Inferior parietal cortex (tissue), 1 donor: ENCODE results near the gene OR2J1.
"Not testable (repeated sequence)": the region's sequence is repeated elsewhere in the genome, so short reads cannot be mapped to it uniquely, and the experiment has no call there.

Source experiments
- DNase-seq: peaks from one replicate; pipeline ENCODE4 v3.0.0-alpha.2; 2016; ENCODE audit errors: extremely low spot score

OR2J1 gene

DNA sequence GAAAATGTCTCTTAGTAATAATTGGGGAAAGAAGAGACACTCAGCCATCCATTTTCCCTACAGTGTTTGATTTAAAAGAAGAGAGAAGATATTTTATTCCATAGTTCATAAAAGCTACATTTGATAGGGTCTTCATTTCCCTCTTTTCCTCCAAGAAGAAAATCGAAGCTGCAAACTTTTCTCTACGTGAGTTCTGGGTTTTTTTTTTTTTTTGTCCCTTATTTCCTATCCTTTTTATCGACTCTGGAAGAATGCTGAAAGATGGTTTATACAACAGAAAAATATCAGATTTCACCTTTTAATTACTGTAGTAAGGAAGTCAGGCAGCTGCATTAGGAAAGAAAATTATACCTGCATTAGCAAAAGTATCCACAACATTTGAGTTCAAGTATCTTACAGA lies at the start of gene OR2J1:
TSS of gene OR2J1 (plus strand) at position 301 of the 400 bp plus-strand sequence. CDS start 1,453 bp downstream, outside the sequence.
- no peak for DNase-seq

DNA sequence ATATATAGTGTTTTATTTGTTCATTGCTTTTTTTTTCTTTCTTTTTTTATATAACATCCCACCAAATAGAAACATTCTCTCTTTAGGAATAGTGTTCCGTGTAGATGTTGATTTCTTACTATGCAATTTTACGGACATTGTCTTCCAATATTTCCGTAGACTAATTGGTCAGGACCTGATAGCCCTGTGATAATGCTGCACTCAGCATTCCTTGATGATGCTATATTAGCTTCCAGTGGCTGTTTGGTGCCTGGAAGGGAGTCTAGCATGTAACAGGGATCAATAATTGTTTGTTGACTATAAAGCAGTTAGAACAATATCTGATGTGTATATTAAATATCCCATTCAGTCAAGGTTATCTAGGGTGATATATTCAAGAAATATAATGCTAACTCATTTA lies 47.6 kb upstream of the OR2J1 start:
- DNase-seq: no peak

DNA sequence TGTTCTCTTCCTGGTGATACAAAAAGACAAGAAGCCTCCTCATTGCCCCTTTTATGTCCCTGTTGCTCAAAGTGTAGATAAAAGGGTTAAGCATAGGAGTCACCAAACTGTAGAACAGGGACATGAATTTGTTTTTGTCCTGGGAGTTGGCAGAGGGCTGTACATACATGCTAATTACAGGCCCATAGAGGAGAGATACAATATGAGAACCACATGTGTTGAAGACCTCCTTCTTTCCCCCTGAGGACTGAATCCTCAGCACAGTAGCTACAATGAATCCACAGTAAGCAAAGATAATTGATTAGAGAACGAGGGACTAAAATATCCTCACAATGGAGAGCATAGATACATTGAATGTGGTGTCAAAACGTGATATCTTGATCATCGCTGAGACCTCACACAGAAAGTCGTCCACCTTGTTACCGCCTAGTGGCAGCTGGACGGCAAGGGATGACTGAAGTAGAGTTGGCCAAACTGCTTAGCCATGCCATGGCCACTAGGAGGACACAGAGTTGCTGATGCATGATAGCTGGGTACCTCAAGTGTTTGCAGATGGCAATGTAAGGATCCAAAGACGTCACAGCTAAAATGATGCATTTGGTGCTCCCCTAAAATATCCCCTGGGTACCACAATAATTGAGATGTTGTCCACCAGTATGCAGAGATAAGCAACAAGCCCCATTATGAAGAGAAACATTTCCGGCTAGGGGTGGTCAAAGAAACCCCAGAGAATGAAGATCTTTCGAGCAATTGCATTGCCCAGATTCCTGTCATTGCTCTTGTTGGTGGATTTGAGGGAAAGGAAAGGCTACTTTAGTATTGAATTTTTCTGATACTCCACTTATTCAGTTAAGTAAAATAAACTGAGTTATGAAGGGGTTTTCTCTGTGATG lies 27.2 kb upstream of the OR2J1 start:
- DNase-seq: peak; percentile 2

DNA sequence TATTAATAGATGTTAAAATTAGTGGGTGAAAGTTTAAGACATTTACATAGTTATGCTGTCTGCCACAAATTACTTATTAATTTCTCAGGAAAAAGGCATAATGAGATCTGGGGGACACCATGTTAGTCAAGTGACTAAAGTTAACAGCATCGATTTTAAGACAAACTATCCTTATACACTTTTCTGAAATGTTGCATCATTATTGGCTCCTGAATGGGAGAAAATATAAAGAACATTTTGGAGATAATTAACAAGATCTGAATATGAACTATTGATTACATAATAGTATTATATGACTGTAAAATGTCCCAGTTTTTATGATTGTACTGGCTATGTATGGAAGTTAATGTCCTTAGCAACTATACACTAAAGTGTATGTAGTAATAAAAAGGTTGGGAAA lies 20.1 kb upstream of the OR2J1 start:
- DNase-seq: no peak

DNA sequence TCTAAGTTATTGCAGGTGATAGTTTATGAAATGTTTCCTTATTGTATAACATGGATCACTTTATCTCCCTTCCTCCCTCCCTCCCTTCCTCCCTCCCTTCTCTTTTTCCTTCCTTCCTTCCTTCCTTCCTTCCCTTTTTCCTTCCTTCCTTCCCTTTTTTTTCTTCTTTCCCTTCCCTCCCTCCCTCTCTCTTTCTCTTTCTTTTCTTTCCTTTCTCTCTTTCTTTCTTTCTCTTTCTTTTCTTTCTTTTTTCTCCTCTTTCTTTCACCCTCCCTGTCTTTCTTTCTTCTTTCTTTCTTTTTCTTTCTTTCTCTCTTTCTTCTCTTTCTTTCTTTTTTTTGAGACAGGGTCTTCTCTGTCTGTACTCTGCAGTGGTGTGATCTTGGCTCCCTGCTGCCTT lies 18.0 kb upstream of the OR2J1 start:
- no peak for DNase-seq

DNA sequence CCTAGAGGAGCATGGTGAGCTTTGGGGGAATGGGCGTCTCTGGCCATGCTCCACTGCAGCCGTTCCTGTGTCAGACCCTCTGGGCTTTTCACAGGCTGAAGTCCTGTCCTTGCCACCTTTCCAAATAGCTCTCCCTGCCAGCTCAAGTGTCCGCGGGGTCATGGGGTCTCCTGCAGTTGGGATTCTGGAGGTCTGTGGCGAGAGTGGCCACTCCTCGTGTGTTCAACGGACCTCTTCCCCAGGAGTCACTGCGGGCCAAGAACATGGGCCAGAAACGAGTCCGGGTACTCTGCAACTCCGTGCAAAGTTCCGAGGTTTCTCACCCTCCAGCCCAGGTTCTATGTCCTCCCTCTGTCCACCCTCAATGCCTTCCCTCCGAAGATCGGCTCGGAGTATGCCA lies 16.8 kb upstream of the OR2J1 start:
- no peak for DNase-seq

DNA sequence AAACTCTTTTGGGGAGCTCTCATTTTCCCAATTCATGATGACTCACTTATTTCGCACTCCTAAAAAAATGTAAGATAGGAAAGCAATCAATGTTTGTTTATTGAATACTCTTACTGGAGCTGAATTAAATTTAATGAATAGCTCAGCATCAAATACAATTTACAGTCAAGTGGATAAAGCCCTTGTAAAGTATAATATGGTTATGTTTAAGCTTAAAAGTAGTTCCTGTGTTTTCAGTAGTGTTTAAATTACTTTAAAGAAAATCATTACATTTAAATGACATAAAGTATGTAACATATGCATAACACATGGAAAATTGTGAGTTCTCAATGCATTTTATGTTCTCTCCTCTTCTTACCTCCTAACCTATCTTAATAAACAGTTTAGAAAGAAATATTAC lies 12.1 kb upstream of the OR2J1 start, which contains the start of gene OR2B3:
TSS of gene OR2B3 (minus strand) at position 101 of the 400 bp plus-strand sequence. CDS start at position 36, 65 bp downstream.
- DNase-seq: no peak

DNA sequence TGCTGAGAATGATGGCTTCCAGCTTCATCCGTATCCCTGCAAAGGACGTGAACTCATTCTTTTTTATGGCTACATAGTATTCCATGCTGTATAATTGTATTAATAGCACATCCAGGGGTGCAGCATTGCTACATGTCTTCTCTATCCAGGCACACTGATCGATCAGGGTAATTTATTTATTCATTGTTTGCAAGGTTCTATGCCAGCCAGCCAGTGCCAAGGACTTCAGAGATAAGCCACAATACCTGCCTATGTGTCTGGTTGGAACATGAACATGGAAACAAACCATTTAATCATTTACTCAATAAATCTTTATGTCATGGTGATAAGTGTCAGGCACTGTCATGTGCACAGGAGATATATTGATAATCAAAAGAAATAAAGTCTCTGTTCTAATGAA lies 6.3 kb upstream of the OR2J1 start:
- no peak for DNase-seq

DNA sequence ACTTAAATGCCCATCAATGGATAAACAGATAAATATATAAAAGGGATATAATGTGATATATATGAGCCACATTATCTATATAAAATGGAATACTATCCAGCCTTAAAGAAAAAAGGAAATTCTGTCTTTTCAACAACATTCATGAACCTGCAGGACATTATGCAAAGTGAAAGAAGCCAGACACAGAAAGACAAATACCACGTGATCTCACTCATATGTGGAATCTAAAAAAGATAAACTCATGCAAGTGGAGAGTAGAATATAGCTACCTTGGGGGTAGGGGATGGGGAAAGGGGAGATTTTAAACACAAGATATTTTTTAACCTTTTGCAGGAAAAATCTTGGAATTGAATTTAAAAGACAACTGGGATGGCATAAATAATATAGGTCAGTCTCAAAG lies 1.5 kb upstream of the OR2J1 start:
- no peak for DNase-seq

DNA sequence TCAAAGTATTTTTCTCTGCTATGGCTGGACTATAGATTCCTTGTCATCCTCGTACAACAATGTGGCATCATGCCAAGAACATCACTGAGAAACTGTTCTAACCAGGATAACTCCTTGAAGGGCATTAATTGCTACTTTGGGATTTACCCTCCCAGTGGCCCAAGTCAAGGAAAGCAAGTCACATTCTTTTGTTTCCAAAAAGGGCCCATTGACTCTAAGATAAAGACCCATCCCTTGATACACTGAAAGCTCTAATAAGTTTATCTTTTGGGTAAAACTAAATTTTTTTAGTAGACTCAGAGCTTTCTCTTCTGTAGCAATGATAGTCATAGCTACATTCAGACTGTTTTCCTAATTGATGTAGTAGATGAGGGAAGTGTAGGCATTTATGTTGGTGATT lies 8.5 kb downstream of the OR2J1 start, which contains the start of gene OR2J3:
TSS of gene OR2J3 (plus strand) at position 301 of the 400 bp plus-strand sequence. CDS start 3,833 bp downstream, outside the sequence.
- no peak for DNase-seq

DNA sequence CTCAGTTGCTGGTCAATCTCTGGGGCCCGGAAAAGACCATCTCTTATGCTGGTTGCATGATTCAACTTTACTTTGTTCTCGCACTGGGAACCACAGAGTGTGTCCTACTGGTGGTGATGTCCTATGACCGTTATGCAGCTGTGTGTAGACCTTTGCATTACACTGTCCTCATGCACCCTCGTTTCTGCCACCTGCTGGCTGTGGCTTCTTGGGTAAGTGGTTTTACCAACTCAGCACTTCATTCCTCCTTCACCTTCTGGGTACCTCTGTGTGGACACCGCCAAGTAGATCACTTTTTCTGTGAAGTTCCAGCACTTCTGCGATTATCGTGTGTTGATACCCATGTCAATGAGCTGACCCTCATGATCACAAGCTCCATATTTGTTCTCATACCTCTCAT lies 12.8 kb downstream of the OR2J1 start:
- no peak for DNase-seq

DNA sequence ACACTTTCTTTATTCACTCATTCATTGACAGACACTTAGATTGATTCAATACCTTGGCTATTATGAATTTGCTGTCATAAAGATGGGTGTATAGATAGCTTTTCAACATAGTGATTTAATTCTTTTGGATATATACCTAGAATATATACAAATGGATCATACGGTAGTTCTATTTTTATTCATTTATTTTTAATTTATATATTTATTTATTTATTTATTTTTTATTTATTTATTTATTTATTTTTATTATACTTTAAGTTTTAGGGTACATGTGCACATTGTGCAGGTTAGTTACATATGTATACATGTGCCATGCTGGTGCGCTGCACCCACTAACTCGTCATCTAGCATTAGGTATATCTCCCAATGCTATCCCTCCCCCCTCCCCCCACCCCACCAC lies 15.7 kb downstream of the OR2J1 start:
- DNase-seq: not testable (repeated sequence)

DNA sequence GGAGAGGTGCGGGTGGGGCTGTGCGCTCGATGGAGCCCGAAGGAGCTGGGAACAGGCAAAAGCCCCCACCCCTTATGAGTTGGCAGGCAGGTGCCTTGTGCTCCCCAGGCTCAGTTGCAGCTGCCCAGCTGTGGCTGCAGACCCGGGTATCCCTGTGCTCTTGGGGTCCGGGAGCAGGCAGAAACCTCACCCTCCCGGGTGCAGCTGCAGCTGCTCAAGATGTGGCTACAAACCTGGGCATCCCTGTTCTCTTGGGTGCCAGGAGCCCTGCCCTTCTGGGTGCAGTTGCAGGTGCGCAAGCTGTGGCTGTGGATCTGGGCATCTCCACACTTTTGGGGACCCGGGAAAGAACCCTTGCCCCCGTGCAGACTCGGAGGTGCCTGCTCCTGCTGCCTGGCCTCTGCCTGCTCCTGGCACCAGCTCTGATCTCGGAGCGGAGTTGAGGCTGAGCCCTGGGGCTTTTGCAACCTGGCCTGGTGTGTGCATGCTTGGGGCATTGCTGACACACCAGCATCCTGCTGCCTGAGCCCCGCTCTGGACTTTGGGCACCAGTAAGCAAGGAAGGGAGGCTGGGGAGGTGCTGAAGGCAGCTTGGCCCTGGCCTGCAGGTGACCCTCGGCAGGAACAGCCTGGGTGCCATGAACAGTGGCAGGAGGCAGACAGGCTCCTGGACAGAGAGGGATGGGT lies 30.2 kb downstream of the OR2J1 start:
- no peak for DNase-seq

DNA sequence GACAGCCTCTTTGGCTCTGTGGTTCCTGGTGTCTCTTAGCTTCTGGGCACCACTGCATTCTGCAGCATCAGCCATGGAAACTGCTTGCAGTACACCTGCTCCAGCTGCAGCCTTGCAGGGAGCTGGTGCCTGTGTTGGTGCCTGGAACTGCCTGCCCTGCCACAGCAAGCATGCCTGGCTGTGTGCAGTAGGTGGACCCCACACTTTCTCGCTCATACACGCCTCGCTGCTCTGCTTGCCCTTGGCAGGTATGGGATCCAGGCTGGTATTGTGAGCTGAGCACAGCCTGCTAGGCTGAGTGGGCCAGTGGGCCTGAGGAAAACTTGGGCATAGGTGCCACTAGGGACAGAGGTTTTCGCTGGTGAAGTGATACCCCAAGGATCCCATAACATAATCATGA lies 31.4 kb downstream of the OR2J1 start:
- DNase-seq: no peak

DNA sequence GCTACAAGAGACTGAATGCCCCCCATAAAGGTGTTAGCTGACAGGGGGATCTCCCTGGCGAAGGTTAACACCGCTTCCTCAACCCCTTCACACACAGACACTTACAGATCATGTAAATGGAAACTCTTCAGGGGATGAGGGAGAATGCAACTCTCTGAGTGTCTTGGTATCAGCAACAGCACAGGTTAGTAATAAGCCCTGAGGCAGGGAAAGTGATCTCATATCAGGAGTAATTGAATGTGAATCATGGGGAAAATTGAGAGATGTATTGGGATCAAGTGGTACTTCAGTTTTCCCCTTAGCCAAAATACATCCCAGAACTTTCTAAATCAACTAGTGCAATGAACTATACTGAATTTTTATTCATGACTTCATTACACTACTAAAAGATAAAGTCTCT lies 32.4 kb downstream of the OR2J1 start:
- no peak for DNase-seq

DNA sequence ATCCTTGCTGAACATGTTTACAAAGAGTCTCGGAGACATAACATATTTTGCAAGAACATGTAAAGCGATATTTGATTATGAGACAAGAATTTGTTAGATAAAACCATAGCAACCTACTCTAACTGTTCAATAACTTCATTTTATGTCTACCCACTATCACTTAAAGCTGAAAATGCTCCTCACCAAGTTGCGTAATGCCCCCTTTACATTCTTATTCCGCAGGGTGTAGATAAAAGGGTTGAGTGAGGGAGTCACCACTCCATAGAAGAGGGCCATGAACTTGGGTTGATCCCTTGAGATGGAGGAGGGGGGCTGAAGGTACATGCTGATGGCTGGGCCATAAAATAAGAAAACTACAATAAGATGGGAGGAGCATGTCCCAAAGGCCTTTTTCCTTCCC lies 38.4 kb downstream of the OR2J1 start:
- DNase-seq: no peak

DNA sequence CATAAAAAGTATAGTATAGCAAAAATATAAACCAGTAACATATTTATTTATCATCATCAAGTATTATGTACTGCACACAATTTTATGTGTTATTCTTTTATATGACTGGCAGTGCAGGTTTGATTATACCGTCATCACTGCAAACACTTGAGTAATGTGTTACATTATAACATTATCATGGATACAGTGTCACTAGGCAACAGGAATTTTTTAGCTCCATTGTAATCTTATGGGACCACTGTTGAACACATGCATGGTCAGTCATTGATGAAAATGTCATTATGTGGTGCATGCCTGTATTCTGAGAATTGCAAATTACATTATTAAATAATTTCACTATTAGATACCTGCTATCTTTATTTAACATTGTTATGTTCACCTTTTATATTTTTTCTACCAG lies 42.3 kb downstream of the OR2J1 start:
- DNase-seq: no peak

DNA sequence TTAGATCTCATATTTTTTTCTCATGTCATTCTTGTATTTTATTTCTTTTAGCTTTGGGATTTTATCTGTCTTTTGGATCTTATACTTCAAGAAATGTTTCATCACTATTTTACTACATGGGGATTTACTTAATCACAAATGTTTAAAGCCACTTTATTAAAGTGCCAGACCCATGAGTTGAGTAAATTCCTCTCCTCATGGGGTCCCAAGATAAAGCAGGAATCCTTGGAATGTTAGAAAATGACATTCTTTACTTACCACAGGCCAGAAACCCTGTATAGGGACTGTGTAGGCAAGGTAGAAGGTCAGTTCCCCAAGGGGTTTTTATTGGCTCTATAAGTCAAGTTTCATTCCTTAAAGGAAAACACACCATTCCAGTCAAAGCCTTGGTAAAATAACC lies 43.0 kb downstream of the OR2J1 start:
- DNase-seq: no peak

DNA sequence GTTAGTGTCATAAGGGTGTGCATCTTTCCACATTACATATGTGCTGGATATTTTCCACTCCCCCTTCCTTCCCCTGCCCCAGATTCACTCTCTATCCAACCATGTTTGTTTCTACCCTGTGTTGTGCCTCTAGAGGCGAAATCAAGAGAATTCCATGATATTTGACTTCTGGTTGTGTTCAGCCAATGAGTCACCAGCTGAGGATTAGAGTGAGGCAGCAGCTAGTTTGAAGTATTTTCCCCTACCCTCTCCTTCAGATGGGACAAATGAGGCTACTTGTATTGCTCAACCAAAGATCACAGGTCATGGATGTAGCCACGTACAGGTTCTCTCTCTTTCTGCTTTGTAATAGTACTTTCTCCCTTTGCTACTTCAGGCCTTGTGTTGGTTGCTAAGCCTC lies 46.9 kb downstream of the OR2J1 start:
- DNase-seq: no peak

DNA sequence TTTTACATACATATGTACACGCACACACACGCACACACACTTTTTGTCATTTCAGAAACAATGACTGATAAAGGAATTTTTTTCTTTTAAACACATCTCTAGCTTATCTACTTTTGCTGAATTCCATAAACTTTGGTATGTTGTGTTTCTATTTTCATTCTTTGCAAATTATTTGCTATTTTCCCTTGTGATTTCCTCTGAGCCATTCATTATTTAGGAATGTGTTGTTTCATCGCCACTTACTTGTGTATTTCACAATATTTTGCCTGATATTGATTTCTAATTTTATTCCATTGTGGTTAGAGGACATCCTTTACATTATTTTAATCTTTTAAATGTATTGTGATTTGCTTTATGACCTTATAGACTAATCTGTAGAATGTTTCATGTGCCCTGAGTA lies 47.8 kb downstream of the OR2J1 start:
- no peak for DNase-seq

DNA sequence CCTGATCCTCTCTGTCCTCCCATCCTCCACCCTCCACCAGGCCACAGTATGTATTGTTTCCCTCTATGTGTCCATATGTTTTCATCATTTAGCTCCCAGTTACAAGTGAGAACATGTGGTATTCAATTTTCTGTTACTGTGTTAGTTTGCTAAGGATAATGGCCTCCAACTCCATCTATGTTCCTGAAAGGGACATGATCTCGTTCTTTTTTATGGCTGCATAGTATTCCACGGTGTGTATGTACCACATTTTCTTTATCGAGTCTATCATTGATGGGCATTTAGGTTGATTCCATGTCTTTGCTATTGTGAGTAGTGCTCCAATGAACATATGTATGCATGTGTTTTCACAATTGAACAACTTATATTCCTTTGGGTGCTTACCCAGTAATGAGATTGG lies 50.2 kb downstream of the OR2J1 start:
- not testable (repeated sequence) for DNase-seq
